HG02610 (cell line): ENCODE data around the gene PTPN1.
"Not testable (repeated sequence)": the region's sequence is repeated elsewhere in the genome, so short reads cannot be mapped to it uniquely, and the experiment has no call there.

Experiments
- ATAC-seq: cut with Tn5 transposase; IDR thresholded peaks from one replicate; pipeline ENCODE4 v1.9.1; 2021; ENCODE audit warnings: mild to moderate bottlenecking, moderate library complexity; ENCODE audit not compliant: unreplicated experiment

The PTPN1 gene

GRCh38 chr20:50602432-50603088 is 92.4 kb downstream of the PTPN1 start:
- no peak for ATAC-seq

- ATAC-seq, result no peak
Measured at GRCh38 chr20:50604451-50604850, 94.3 kb downstream of the PTPN1 start.

DNA sequence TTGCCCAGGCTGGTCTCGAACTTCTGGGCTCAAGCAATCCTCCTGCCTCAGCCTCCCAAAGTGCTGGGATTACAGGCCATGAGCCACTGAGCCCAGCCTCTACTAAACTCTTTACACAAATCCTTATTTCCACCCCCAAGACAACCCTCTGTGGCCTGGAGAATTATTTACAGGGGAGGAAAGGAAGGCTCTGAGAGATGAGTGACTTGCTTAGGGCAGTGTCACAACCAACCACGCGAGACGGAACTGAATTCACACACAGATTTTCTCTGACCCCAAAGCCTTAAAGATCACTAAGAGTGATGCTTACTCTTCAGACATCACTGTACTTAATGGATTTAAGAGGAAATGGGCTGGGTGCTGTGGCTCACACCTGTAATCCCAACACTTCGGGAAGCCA is 95.0 kb downstream of the PTPN1 start:
- no peak for ATAC-seq

- no peak for ATAC-seq
Measured at GRCh38 chr20:50607436-50607835, 97.3 kb downstream of the PTPN1 start.

DNA sequence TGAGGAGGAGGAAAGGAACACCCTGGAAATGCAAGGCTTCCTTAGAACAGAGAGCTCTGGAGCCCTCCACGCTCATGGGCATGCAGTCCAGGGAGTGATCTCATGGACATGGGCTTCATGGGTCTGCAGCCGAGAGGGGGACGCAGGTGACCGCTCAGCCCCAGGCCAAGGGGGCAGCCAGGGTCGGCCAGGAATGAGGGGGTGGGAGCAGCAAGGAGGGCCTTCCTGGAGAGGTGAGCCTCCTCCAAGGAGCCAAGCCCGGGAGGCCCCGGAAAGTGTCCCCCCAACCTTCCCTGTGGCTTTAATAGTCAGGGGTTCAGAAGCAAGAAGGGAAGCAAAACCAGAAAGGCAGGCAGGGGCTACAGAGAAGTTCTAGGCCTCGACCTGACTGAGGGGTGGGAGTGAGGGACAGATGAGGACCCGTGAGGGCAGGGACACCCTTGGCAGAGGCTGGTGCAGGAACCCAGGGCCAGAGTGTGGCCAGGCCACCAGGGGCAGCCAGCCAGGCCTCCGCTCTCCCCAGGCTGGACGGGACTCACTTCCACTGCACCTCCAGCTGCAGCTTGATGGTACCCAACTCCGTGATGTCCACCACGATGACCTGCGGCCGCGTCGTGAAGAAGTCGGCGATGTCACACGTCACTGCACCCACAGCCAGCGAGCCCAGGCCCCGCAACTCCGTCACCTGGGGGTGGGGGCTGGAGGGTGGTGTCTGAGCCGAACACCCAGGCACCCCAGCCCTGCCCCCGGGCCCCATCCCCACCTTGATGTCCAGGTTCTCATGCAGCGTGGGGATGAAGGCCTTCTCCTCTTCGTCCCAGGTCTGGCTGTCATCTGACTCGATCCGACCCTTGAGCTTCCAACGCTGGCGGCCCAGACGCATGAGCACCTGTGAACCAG is 97.9 kb downstream of the PTPN1 start:
- no peak for ATAC-seq

DNA sequence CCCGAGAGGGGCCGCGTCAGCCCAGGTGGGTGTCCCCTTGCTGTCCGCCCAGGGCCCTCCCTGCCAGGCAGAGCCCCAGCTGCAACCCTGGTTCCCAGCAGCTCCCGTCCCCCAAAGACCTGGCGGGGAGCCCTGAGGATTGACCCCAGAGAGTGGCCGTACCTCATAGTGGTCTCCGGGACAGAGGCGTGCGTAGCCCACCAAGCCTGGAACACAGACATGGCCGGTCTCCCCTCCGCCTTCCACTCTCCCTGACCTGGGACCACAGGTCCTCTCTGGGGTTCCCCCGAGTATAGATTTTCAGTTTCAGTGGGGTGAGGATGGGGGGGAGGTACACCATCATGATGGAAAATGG is 98.5 kb downstream of the PTPN1 start:
- ATAC-seq, result no peak

- no peak for ATAC-seq
Measured at GRCh38 chr20:50609438-50609989, 99.3 kb downstream of the PTPN1 start.

DNA sequence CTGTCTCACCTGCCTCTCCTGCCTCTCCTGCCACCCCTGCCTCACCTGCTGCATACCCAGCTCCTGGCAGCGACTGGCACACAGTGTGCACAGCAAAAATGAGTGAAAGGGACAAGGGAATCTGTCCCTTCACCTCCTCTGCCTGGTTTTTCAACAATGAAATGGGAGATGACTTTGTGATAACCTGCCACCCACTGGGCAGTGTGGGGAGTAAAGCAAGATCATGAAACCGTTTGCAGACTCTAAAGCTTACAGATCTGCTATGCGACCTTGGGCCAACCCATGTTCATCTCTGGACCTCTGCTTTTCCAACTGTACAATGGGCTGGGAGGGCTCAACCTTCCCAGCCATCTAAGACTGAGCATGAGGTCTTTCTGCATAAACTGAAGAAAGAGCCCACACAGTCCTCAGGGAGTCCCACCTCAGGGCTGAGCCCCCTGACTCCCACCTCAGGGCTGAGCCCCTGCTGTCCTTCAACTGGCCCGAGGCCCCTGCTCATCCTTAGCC is 100.1 kb downstream of the PTPN1 start:
- ATAC-seq, result no peak

GRCh38 chr20:50611128-50611810 is 101.1 kb downstream of the PTPN1 start:
- no peak for ATAC-seq

DNA sequence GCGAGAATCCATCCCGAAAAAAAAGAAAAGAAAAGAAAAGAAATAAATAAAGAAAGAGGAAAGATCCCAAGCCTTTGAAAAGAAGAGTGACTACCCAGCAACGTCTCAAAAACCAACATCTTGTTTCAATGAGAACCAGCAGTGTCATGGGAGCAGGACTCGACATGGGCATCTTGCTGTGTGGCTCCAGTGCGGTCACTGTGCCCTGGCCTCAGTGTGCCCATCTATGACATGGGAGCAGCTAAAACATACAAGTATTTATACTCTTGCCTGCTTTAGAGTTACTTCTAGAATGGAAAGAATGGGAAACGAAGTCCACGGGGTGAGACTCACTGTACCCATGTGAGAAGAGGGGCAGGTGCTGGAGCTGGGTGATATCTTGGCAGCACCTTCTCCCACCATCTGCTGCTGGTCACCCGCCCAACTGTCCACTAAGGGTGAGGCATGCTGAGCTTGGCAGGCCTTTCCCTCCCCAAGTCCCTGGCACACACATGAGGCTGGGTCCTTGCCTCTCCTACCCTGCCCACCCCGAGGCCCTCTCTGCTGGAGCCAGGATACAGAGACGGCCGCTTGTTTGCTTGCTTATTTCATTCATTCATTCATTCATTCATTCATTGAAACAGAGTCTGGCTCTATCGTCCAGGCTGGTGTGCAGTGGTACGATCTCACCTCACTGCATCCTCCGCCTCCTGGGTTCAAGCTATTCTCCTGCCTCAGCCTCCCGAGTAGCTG is 103.4 kb downstream of the PTPN1 start:
- ATAC-seq, result no peak

GRCh38 chr20:50615407-50615806 is 105.2 kb downstream of the PTPN1 start:
- ATAC-seq, result no peak

GRCh38 chr20:50617022-50617421 is 106.8 kb downstream of the PTPN1 start:
- ATAC-seq, result no peak

- no peak for ATAC-seq
Measured at GRCh38 chr20:50618537-50618936, 108.4 kb downstream of the PTPN1 start.

GRCh38 chr20:50620459-50620858 is 110.3 kb downstream of the PTPN1 start:
- not testable (repeated sequence) for ATAC-seq

DNA sequence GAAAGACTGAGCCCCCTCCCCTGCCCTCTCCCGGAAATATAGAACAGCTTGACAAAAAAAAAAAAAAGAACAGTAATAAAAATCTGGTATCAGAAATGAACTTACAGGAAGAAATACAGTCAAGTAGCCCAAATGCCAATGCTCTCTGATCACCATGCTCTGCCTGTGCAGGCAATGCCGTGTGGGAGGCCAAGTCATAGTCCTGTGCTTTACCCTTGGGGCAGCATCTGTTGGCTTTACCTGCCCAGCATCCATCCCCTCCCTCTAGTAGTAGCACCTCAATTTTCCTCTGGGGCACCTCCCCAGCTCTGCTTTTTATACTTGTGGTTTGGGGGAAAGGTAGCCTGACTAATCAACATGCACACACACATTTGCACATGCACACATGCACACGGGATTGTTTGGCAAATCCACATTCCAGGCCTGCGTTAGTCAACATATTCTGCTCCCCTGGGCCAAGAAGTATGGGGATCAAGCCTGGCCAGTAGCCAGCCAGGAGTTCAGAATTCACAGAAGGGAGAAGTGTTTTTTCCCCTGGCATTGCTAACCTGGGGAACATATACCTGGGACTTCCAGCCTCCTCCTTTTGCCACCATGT is 111.0 kb downstream of the PTPN1 start:
- ATAC-seq, result no peak

GRCh38 chr20:50624351-50625016 is 114.3 kb downstream of the PTPN1 start:
- no peak for ATAC-seq

GRCh38 chr20:50625986-50626677 is 115.9 kb downstream of the PTPN1 start:
- ATAC-seq, result no peak

GRCh38 chr20:50627747-50628146 is 117.6 kb downstream of the PTPN1 start:
- no peak for ATAC-seq

DNA sequence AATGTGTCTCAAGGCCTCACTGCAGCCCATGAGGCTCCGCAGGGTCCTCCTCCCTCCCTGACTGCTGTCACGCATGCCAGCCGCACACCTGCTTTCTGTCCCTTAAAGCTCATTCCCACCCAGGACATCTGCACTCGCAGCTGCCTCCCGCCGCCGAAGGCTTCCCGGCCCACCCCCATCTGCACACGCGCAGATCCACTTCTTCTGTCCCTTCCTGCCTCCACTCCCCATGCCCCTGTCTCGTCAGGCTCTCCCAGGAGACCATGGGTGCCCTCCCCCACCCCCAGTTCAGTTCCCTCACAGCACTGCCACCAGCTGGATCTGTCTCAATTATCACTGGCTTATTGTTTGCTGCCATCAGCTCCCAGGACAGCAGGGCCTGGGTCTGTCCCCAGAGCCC is 118.1 kb downstream of the PTPN1 start:
- ATAC-seq, result no peak
